Subcutaneous abdominal adipose tissue (tissue), 5 donors: ENCODE data around the gene DENND2C.

Experiments used
- H3K27ac ChIP-seq: one replicate; pipeline ENCODE4 v1.7.0; 2013; ENCODE audit warnings: low read depth, mild to moderate bottlenecking, inconsistent platforms, low read length, moderate library complexity
- H3K27me3 ChIP-seq, 5 donors: one replicate each; pipeline ENCODE4 v1.7.0; 2013; ENCODE audit warnings: low read length in 5 of 5, inconsistent platforms in 1 of 5; ENCODE audit not compliant: control insufficient read depth in 5 of 5, insufficient read depth in 4 of 5
- H3K36me3 ChIP-seq, 5 donors: one replicate each; pipeline ENCODE4 v1.7.0; 2013; ENCODE audit warnings: low read length in 5 of 5; ENCODE audit not compliant: control insufficient read depth in 5 of 5, insufficient read depth in 5 of 5
- H3K4me1 ChIP-seq, 5 donors: one replicate each; pipeline ENCODE4 v1.7.0; 2013; ENCODE audit warnings: low read length in 5 of 5, mild to moderate bottlenecking in 3 of 5, moderate library complexity in 1 of 5; ENCODE audit not compliant: control insufficient read depth in 5 of 5, insufficient read depth in 5 of 5
- H3K4me3 ChIP-seq, 5 donors: one replicate each; pipeline ENCODE4 v1.7.0; 2013; ENCODE audit warnings: low read length in 5 of 5, low read depth in 1 of 5
- H3K9ac ChIP-seq, 5 donors: one replicate each; pipeline ENCODE4 v1.7.0; 2013; ENCODE audit warnings: low read length in 5 of 5, mild to moderate bottlenecking in 4 of 5, moderate library complexity in 3 of 5
- H3K9me3 ChIP-seq, 5 donors: one replicate each; pipeline ENCODE4 v1.7.0; 2013; ENCODE audit warnings: low read length in 5 of 5; ENCODE audit not compliant: control insufficient read depth in 5 of 5
- donor health status: healthy.
- donor health status: healthy.
- donor health status: healthy.
- donor health status: healthy.
- donor health status: healthy.

The DENND2C gene

GRCh38 chr1:114610546-114611245 lies 59.2 kb downstream of the DENND2C start:
- H3K9me3 ChIP-seq, result no peaks in the 10 kb centered on the region
- no peaks in the 10 kb centered on the region for H3K4me1 ChIP-seq
- no peaks in the 10 kb centered on the region for H3K27me3 ChIP-seq
- peaks cover 6 to 19% (median 14%) of the 10 kb centered on the region in 5 donors for H3K36me3 ChIP-seq
- H3K9ac ChIP-seq, result no peak overlapping the region
- no peak overlapping the region for H3K4me3 ChIP-seq
- no peak overlapping the region for H3K27ac ChIP-seq

GRCh38 chr1:114609826-114610225 lies 60.0 kb downstream of the DENND2C start:
- H3K27me3 ChIP-seq, result no peaks in the 10 kb centered on the region
- H3K36me3 ChIP-seq, result peaks cover 9 to 21% (median 14%) of the 10 kb centered on the region in 5 donors
- H3K27ac ChIP-seq, result no peak overlapping the region
- no peak overlapping the region for H3K9ac ChIP-seq
- H3K9me3 ChIP-seq, result no peaks in the 10 kb centered on the region
- H3K4me3 ChIP-seq, result no peak overlapping the region
- H3K4me1 ChIP-seq, result no peaks in the 10 kb centered on the region

DNA sequence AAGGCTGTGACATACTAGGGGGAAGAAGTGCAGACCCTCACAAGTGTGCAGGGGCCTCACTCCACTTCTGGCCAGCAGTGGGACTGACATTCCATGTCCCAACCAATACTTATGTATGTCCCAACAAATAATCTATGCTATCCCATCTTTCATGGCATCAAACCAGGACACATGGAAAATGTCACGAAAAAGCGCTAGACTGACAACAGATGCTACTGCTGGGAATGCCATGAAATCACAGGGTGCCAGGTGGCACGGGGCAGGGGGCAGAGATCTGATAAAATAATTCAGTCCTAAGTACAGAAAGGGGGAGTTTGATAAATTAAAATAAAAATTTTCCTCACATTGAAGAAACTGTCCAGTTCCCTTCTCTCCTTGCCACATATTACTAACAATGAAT lies 60.8 kb downstream of the DENND2C start:
- H3K27ac ChIP-seq, result no peak overlapping the region
- no peaks in the 10 kb centered on the region for H3K9me3 ChIP-seq
- H3K4me3 ChIP-seq, result no peak overlapping the region
- H3K4me1 ChIP-seq, result no peaks in the 10 kb centered on the region
- no peaks in the 10 kb centered on the region for H3K27me3 ChIP-seq
- peaks cover 13 to 18% (median 17%) of the 10 kb centered on the region in 5 donors for H3K36me3 ChIP-seq
- H3K9ac ChIP-seq, result no peak overlapping the region

DNA sequence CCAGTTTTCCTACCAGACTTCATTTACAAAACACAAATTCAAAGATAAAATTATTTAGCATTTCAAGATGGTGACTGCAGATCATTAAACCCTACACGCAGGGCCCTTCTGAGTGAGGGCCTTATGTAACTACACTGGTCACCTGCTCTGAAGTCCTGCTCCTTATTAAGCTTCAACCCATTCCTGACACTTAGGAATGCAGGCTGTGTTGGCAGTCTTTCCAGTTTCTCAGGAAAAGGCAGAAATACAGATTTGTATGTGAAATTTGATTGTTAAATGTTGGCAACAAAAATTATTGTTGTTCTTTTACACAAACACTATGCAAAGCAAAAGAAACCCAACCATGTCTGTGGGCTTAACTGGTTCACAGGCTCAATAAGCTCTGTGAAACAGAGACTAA lies 62.6 kb downstream of the DENND2C start:
- no peaks in the 10 kb centered on the region for H3K4me1 ChIP-seq
- no peak overlapping the region for H3K4me3 ChIP-seq
- no peaks in the 10 kb centered on the region for H3K27me3 ChIP-seq
- no peaks in the 10 kb centered on the region for H3K9me3 ChIP-seq
- H3K36me3 ChIP-seq, result peaks cover 13 to 26% (median 20%) of the 10 kb centered on the region in 5 donors
- no peak overlapping the region for H3K27ac ChIP-seq
- H3K9ac ChIP-seq, result no peak overlapping the region

DNA sequence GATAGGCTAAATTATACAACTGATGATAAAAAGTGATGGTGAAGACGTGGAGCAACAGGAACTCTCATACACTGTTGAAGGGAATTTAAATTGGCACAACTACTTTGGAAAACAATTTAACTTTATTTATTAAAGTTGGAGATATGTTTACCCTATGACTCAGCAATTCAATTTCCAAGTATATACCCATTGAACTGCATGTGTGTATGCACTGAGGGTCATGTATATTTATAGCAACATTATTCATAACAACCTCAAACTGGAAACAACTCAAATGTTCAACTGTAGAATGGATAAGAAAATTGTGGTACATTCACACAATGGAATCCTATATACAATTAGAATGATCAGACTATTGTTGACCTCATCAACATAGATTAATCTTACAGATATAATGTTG lies 71.9 kb downstream of the DENND2C start:
- peaks cover 22 to 45% (median 33%) of the 10 kb centered on the region in 5 donors for H3K36me3 ChIP-seq
- H3K4me3 ChIP-seq, result no peak overlapping the region
- H3K27ac ChIP-seq, result no peak overlapping the region
- no peak overlapping the region for H3K9ac ChIP-seq
- H3K27me3 ChIP-seq, result no peaks in the 10 kb centered on the region
- no peaks in the 10 kb centered on the region for H3K9me3 ChIP-seq
- H3K4me1 ChIP-seq, result no peaks in the 10 kb centered on the region

DNA sequence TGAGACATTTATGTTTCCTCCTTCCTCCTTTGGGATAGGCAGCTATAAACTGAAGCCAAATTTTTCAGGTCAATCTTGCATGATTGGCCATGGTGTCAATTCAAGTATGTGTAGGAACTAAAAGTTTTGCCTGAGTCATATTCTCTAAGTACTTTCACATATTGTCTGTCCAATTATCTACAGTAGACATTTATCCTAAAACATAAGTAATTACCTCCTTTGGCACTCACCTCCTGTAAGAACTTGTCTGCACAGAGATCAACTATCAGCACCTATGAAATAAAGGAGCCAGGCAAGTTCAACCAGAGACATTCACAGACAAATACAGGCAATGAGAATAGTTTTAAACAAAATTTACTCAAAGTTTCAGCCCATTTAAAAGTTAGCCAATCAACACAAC lies 74.2 kb downstream of the DENND2C start:
- Histone ChIP-seq H3K27me3 (no peaks in the 10 kb centered on the region), H3K9ac (no peak overlapping the region), H3K4me3 (no peak overlapping the region), H3K36me3 (peaks cover 17 to 31% (median 23%) of the 10 kb centered on the region in 5 donors), H3K9me3 (no peaks in the 10 kb centered on the region), H3K27ac (no peak overlapping the region), H3K4me1 (no peaks in the 10 kb centered on the region)

DNA sequence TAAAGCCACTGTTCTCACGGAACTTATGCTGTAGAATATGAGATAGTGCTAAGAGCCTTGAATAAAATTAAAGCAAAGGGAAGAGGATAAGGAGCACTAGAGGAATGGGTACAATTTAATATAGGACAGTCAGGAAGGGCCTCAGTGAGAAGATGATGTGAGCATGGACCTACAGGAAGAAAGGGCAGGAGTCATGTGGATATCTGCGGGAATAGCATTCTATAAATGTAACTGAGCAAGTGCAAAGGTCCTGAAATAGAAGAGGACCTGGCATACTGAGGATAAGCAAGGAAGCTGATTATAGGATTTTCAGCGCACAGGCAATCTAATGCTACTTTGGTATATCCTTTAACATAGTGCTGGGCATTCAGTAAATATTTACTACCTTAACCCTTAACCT lies 75.8 kb downstream of the DENND2C start:
- peaks cover 9 to 27% (median 19%) of the 10 kb centered on the region in 5 donors for H3K36me3 ChIP-seq

DNA sequence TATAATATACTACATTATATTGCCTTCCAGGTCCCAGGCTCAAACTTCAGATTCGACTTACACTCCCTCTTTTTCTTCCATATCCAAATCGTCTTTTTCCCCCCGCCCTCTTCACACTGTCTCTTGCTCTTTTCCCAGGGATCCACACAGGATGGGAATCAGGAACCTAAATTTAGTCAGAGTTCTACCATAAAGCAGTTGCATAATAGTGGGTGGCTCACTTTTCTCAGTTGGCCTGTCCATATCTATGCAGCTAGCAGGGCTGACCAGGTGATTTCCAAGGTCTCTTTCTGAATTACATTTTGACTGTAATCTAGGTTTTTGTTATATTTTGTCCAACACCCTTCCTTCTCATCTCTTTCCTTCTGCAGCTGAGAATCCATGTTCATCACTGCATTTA lies 80.7 kb downstream of the DENND2C start:
- Histone ChIP-seq H3K27ac (no peak overlapping the region), H3K27me3 (no peaks in the 10 kb centered on the region), H3K36me3 (peaks cover 5 to 22% (median 9%) of the 10 kb centered on the region in 5 donors), H3K9me3 (no peaks in the 10 kb centered on the region), H3K4me3 (no peak overlapping the region), H3K4me1 (no peaks in the 10 kb centered on the region), H3K9ac (no peak overlapping the region)

More for the DNA sequence above, 75.8 kb downstream of the DENND2C start:
- Histone ChIP-seq H3K9ac (no peak overlapping the region), H3K4me1 (no peaks in the 10 kb centered on the region), H3K9me3 (no peaks in the 10 kb centered on the region), H3K27ac (no peak overlapping the region), H3K27me3 (no peaks in the 10 kb centered on the region), H3K4me3 (no peak overlapping the region)

- Histone ChIP-seq H3K36me3 (peaks cover 0 to 13% (median 4%) of the 10 kb centered on the region in 5 donors), H3K27ac (no peak overlapping the region), H3K27me3 (no peaks in the 10 kb centered on the region), H3K9me3 (no peaks in the 10 kb centered on the region), H3K9ac (no peak overlapping the region), H3K4me1 (no peaks in the 10 kb centered on the region), H3K4me3 (no peak overlapping the region)
Observed at GRCh38 chr1:114588196-114588689, 81.6 kb downstream of the DENND2C start.

- peaks cover 0 to 9% (median 0%) of the 10 kb centered on the region in 5 donors for H3K36me3 ChIP-seq
- no peaks in the 10 kb centered on the region for H3K9me3 ChIP-seq
- no peak overlapping the region for H3K27ac ChIP-seq
- H3K4me1 ChIP-seq, result peaks cover 0 to under 1% (median under 1%) of the 10 kb centered on the region in 5 donors
- no peaks in the 10 kb centered on the region for H3K27me3 ChIP-seq
- no peak overlapping the region for H3K9ac ChIP-seq
- no peak overlapping the region for H3K4me3 ChIP-seq
Observed at GRCh38 chr1:114587203-114587991, 82.5 kb downstream of the DENND2C start.
